HL-60/S4 (cell line): ENCODE measurements around the gene APOBEC2.

Source experiments
- in situ Hi-C: fragments of 300-500 bp; cut with MboI; formaldehyde crosslinking; loops from 2 replicates; pipeline ENCODE4 v1.14.3; 2022; ENCODE audit warnings: low sequenced_read_pairs

The APOBEC2 gene

GRCh38 chr6:41080621-41081020, 27.6 kb downstream of the APOBEC2 start:
- in situ Hi-C loops, result no loop called here

- in situ Hi-C loops, result no loop called here
Observed at GRCh38 chr6:41083072-41083471, 30.1 kb downstream of the APOBEC2 start.

GRCh38 chr6:41085182-41085581, 32.2 kb downstream of the APOBEC2 start:
- in situ Hi-C loops, result no loop called here

GRCh38 chr6:41088451-41088850, 35.4 kb downstream of the APOBEC2 start:
- in situ Hi-C loops, result no loop called here

GRCh38 chr6:41090841-41091761, 38.1 kb downstream of the APOBEC2 start:
- in situ Hi-C loops, result loop anchor here (10.0 kb wide), 1 partner anchor 224 kb away; no protein-coding TSS in a partner anchor

- in situ Hi-C loops, result loop anchor here (10.0 kb wide), 1 partner anchor 222 kb away; no protein-coding TSS in a partner anchor
Observed at GRCh38 chr6:41092421-41093140, 39.6 kb downstream of the APOBEC2 start.

DNA sequence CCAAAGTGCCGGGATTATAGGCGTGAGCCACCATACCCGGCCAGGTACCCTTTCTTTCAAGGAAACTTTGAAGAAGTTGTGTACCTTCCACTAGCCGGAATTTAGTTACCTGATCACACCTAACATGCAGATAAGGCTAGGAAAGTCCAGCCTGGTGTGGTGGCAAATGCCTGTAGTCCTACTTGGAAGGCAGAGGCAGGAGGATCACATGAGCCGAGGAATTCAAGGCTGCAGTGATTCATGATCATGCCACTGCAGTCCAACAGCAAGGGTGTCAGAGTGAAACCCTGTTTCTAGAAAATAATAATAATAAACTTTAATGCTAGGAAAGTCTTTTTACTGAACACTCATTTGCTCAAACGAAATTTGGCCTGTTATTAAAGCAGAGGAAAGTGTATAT, 40.7 kb downstream of the APOBEC2 start:
- in situ Hi-C loops, result loop anchor here (10.0 kb wide), 1 partner anchor 221 kb away; no protein-coding TSS in a partner anchor

DNA sequence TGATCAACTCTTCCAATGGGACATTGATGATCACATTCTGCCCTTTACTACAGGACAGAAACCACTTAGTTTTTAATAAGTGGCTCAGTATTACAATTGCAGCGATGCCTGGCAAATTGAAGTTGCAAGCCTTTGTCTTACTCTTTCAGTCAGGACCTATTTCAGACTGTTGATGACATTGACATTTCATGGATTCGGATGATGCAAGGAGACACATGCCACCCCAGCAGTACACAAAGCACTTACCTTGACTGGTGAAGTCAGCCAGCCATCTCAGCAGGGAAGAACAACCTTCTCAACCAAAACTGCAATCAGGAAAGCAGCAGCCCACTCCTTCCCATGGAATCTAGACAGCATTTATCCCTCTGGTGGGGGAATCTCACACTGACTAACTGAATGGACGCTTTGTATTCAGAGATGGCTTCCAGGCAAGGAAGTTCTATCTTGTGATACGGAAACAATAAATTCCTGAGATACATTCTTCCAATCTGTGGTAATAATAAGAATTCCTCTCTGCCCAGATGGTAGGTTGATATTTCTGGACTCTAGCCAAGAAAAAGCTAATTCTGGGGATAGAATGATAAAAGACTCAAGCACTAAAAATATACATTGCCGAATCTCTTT, 44.6 kb downstream of the APOBEC2 start:
- in situ Hi-C loops, result loop anchor here (10.0 kb wide), 1 partner anchor 217 kb away; no protein-coding TSS in a partner anchor

DNA sequence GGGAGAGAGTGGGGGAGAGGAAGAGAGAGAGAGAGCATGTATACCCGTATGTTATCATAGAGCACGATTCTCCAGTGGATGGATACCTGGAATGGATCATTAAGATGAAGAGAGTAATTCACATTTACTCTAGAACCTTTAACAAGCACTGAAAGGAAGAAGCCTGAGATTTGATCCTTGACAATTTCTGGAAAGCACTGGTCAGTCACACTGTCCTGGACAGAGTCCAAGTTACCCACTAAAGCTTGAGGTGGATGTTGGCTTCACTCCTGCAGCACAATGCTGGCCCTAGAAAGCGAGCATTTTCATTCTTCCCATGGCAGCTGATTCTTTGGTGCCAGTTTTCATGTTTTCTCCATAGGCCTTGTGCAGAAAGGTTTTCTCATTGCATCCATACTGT, 45.4 kb downstream of the APOBEC2 start:
- in situ Hi-C loops, result loop anchor here (10.0 kb wide), 1 partner anchor 216 kb away; no protein-coding TSS in a partner anchor

DNA sequence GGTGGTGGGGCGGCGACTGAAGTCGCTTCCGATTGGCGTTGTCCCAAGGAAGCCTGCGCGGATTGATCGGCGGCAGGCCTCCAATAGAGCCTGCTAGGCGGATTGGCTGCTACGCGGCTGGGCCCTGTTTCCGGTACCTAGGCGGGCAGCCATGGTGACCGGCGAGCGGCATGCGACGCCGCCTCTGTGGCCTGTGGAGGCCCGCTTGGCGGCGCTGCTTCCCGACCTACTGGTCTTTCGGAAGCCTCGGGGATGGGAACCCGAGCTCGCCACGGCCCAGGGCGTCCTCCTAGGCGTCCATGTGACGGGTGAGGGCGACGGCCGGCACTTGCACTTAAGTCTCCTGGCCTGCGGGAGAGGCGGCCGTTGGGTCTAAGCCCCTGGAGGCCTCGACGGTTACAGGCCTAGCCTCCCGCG, 47.9 kb downstream of the APOBEC2 start:
- in situ Hi-C loops, result no loop called here

GRCh38 chr6:41103847-41104246, 50.8 kb downstream of the APOBEC2 start:
- in situ Hi-C loops, result no loop called here

DNA sequence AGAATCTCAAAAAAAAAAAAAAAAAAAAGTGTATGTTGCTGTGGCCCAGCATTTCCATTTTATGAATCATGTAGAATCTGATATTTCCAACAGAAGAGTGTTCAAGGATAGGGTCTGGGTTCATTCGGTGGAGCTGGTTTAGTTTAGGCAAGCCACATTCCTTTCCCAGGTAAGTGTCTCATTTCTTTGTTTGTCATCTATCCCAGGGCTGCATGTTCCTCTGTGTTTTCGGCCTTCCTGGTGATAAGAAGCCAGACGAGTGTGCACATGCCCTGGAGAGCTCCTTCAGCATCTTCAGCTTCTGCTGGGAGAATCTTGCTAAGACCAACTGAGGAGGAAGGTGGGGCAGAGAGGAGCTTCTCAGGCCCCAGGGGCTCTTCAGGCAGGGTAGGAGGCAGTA, 58.0 kb downstream of the APOBEC2 start:
- in situ Hi-C loops, result no loop called here
